ENCODE data around the gene MCM7.
A peak's percentile ranks its signal among the peaks of the same experiment; 100 is the strongest.

The MCM7 gene

DNA sequence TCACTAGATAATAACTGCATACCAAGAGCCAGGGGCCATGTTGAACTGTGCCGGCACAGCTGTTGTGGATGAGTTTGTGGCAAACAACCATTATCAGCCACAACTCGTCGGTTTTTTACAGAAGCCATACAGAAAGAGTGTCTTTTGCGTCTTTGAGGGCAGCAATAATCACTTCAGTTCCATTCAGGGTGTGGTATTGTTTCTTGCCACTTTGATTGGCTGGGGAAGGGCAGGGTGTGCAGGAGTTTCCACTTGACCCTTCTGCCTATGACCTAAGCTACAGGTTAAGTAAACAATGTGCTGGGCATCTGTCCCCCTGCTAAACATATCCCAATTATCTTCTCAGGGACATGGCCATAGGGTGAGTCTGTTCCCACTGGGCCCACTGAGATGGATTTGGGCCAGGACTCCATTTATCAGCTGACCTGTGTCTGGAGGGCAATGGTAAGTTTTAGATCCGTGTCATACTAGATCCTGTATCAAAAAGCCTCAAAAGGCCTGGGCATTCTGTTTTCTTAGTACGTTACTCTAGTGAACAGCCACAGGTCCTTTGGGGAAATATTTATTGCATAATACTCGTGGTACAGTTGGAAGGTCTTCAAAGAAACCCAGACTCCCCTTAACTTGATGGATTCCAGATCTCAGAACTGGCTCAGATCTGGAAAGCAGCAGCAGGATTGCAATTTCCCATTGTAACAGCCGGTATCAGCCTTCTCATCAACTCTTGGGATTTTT, 35.6 kb downstream of the MCM7 start:
- DNase-seq: no peak

DNA sequence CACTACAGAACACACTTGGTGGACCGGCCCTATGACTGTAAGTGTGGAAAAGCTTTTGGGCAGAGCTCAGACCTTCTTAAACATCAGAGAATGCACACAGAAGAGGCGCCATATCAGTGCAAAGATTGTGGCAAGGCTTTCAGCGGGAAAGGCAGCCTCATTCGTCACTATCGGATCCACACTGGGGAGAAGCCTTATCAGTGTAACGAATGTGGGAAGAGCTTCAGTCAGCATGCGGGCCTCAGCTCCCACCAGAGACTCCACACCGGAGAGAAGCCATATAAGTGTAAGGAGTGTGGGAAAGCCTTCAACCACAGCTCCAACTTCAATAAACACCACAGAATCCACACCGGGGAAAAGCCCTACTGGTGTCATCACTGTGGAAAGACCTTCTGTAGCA, 37.0 kb downstream of the MCM7 start:
- DNase-seq: no peak

DNA sequence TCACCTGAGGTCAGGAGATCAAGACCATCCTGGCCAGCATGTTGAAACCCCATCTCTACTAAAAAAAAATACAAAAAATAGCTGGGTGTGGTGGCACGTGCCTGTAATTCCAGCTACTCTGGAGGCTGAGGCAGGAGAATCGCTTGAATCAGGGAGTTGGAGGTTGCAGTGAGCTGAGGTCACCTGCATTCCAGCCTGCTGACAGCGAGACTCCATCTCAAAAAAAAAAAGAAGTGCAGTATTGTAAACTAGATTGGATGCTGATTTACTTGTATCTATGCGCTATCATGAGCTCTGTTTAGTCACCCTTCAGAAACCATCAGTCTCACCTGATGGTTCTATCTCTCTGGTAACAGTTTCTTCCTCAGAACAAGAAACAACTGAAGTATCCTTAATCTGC, 37.8 kb downstream of the MCM7 start:
- DNase-seq: no peak

DNA sequence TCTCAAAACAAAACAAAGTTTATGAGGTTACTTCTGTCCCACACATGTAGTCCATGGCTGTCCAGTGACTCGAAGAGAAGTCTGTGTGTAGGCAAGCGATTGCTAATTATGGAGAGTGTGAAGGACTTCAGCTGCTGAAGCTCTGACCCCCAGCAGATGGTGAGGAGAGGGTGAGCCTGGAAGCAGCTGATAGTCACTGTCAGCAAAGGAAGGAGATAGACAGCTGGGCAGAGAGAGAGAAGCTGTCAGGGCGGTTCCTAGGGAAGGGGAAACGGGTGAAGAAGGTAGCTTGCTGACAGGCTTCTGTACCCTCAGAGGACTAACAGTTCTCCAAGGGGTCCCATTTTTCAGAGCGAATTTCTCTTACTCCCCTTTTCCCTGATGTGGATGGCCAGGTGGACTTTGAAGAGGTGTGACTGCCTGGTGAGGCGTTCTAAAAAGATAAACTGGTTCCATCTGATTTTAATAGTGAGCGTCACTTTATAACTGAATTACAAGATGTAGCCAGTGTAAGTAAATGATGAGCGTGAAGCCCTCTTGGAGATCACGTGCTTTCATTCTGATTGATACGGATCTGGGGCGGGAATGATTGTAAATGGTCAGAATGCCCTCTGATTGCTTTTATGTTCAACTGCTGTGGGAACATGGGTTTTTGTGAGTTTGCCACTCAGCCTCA, 39.5 kb downstream of the MCM7 start:
- DNase-seq: no peak

DNA sequence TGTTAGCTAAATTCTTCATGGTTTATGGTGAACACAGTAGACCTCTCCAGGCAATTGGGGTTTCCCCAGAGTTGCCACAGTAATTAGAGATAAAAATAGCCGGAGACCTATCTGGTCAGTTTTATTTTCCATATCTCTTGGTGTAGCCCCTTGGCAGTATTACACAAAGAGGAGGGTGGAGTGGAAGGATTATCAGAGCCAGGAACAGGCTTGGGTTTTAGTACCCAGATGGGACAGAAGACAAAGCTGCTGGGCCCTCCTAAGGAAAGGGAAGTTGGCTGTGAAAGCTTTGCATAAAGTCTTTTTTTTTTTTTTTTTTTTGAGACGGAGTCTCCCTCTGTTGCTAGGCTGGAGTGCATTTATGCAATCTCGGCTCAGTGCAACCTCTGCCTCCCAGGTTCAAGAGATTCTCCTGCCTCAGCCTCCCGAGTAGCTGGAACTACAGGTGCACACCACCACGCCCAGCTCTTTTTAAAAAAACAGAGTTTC, 41.9 kb downstream of the MCM7 start:
- DNase-seq: no peak

DNA sequence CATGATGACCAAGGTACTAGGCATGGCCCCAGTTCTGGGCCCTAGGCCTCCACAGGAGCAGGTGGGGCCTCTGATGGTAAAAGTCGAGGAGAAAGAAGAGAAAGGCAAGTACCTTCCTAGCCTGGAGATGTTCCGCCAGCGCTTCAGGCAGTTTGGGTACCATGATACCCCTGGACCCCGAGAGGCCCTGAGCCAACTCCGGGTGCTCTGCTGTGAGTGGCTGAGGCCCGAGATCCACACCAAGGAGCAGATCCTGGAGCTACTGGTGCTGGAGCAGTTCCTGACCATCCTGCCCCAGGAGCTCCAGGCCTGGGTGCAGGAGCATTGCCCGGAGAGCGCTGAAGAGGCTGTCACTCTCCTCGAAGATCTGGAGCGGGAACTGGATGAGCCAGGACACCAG, 44.2 kb downstream of the MCM7 start:
- no peak for DNase-seq

DNA sequence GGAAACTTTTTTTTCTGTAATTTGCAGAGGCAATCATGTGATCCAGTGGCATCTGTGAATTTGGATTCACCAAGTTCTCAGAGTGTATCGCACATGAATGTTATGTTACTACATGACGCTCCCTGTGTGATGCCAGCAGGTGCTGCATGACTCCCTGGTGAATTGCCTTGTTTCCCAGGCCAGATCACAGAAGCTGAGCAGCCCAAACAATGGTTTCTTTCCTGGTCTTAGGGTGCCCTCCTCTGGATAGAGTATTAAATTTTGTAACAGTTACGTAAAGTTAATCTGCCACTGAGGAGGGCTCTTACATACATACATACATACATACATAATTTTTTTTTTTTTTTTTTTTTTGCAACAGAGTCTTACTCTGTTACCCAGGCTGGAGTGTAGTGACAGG, 48.0 kb downstream of the MCM7 start:
- no peak for DNase-seq

DNA sequence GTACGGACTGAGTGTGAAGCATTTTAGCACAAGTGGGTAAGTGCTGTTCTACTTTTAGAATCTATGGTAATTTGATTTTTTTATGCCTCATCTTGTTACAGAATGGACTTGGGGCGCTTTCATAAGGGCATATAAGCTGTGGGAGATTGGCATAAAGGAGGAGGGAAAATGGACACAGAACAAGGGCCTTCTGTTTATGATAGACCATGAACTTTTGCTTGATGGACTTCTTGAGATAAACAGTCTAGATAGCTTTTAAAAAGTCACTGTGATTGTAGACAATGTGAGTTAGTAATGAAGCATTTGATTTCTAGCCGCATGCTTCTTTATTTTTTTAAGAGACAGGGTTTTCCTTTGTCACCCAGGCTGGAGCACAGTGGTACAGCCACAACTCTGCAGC, 49.6 kb downstream of the MCM7 start:
- no peak for DNase-seq

DNA sequence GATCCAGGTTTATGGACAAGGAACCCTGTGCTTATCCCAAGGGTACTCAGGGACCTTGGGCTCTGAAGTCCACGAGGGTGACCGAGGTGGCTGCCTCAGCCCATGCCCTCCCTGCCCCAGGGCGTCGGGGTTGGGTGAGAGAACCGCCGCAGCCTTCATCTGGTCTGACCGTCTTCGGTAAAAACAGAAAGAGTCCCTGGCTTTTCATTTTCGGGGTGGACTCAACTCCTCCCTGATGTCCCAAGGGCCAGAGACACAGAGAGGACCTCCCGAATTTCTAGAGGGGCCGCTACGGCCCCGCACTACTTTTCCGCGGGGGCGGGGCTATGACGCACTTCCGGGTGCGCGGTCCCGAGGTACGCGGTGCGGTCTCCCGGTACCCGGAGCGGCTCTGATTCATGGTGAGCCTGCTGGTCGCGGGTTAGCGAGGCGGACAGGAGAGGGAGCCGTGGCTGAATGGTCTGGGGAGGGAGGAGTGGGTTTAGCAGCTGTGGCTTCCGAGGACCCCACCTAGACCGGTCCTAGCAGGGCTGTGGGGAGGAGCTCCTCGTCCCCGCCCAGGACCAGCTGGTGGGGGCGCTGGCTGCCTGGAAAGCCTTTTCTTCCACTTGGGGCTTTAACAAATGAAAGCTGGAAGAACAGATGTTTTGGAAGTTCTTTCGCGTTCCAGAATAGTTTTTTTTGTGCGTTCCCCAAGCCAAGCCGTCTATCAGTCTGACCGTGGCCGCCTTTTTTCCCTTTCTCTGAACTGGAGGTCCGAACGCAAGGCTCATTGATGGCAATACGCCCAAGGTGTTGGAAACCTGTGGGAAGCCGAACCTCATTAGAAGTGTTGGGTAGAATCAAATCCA, 51.5 kb downstream of the MCM7 start, which contains the start of gene ZSCAN21:
Gene ZSCAN21, plus strand, starts transcription at position 334 of the 851 bp plus-strand sequence. CDS start 7,233 bp downstream, outside the sequence.
- DNase-seq: peak; percentile 64

DNA sequence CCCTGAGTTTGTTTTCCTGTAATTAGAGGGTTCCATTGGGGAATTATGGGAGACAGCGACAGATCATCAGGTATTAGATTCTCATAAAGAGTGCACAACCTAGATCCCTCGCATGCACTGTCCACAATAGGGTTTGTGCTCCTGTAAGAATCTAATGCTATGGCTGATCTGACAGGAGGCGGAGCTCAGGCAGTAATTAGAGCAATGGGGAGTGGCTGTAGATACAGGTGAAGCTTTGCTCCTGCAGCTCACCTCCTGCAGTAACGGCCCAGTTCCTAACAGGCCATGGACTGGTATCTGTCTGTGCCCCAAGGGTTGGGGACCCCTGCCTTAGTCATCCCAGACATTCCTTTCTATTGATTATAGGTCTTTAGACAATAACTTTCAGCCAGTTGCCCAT, 52.5 kb downstream of the MCM7 start:
- no peak for DNase-seq

DNA sequence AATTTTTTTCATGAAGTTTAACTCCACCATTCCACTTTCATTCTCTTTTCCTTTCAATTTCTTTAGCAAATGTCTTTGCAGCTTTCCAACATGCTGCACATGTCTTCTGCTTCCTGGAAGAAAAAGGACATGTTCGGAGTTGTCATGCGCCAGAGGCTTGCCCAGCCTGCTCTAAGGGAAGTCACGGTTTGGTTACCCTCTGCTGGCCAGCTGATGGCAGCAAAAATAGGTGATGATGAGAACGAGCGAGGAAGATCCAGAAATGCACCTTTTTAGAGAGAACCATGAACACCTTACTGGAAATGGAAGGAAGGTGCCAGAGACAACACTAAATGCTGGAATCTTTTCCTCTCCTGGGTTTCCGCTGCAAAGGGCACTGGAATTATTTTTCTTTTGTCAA, 56.5 kb downstream of the MCM7 start:
- DNase-seq: no peak

Measured in T1000 (cell line).